GM23248 (cell line): ENCODE measurements around the gene MAPK11. TPM values are rescaled to one million over a fixed set of nuclear protein-coding genes. Genes with fewer than 3 reads are reported as not detected.

Experiments used
- DNase-seq: peaks from one replicate; pipeline ENCODE4 v3.0.0-alpha.2; 2015
- H2AFZ ChIP-seq: fragments of 200-600 bp; sonication (generic); 2 replicates; pipeline ENCODE4 v1.6.1; 2016; ENCODE audit warnings: antibody characterized with exemption
- H3F3A ChIP-seq: fragments of 200-600 bp; sonication (generic); 2 replicates; pipeline ENCODE4 v1.6.1; 2016; ENCODE audit warnings: mild to moderate bottlenecking, antibody characterized with exemption, mixed run types; ENCODE audit not compliant: insufficient read depth
- H3K27ac ChIP-seq: fragments of 200-600 bp; sonication (generic); 2 replicates; pipeline ENCODE4 v1.5.1; 2016; ENCODE audit warnings: mild to moderate bottlenecking
- H3K27me3 ChIP-seq: fragments of 200-600 bp; sonication (generic); replicated peaks from 2 replicates; pipeline ENCODE4 v1.6.1; 2016; ENCODE audit warnings: mild to moderate bottlenecking; ENCODE audit not compliant: insufficient read depth
- H3K36me3 ChIP-seq: fragments of 200-600 bp; sonication (generic); 2 replicates; pipeline ENCODE4 v1.6.1; 2016; ENCODE audit warnings: low read depth, mild to moderate bottlenecking
- H3K4me1 ChIP-seq: fragments of 200-600 bp; sonication (generic); 2 replicates; pipeline ENCODE4 v1.6.1; 2016; ENCODE audit warnings: mild to moderate bottlenecking; ENCODE audit not compliant: insufficient read depth
- H3K4me2 ChIP-seq: fragments of 200-600 bp; sonication (generic); one replicate; pipeline ENCODE4 v1.6.1; 2016; ENCODE audit warnings: mild to moderate bottlenecking; ENCODE audit not compliant: unreplicated experiment
- H3K4me3 ChIP-seq: fragments of 200-600 bp; sonication (generic); 2 replicates; pipeline ENCODE4 v1.5.1; 2016; ENCODE audit warnings: mild to moderate bottlenecking
- H3K79me2 ChIP-seq: fragments of 200-600 bp; sonication (generic); 2 replicates; pipeline ENCODE4 v1.6.1; 2016; ENCODE audit warnings: mild to moderate bottlenecking; ENCODE audit not compliant: insufficient read depth
- H3K9ac ChIP-seq: fragments of 200-600 bp; sonication (generic); 2 replicates; pipeline ENCODE4 v1.6.1; 2016; ENCODE audit warnings: mild to moderate bottlenecking
- H3K9me2 ChIP-seq: fragments of 200-600 bp; sonication (generic); 2 replicates; pipeline ENCODE4 v1.6.1; 2016; ENCODE audit warnings: mixed run types, mild to moderate bottlenecking, moderate library complexity; ENCODE audit not compliant: insufficient read depth
- H3K9me3 ChIP-seq: fragments of 200-600 bp; sonication (generic); one replicate; pipeline ENCODE4 v1.6.1; 2017; ENCODE audit warnings: low read depth
- H4K20me1 ChIP-seq: fragments of 200-600 bp; sonication (generic); 2 replicates; pipeline ENCODE4 v1.6.0; 2016; ENCODE audit not compliant: insufficient read depth
- EZH2 ChIP-seq: fragments of 200-600 bp; sonication (generic); IDR thresholded peaks from 2 replicates; pipeline ENCODE4 v1.6.1; 2018; ENCODE audit warnings: antibody characterized with exemption, mild to moderate bottlenecking; ENCODE audit not compliant: insufficient read depth, poor library complexity, severe bottlenecking
- EZH2phosphoT487 ChIP-seq: fragments of 200-600 bp; sonication (generic); IDR thresholded peaks from 2 replicates; pipeline ENCODE4 v1.6.1; 2018; ENCODE audit warnings: antibody characterized with exemption, moderate library complexity, mild to moderate bottlenecking, low read depth; ENCODE audit not compliant: insufficient read depth
- WGBS, 2 experiments: methylation state at CpG; one replicate each; pipeline ENCODE4 v1.1.6; 2015 to 2017; ENCODE audit warnings: low lambda C conversion rate in 2 of 2, low coverage in 1 of 2; ENCODE audit errors: missing lambda C conversion rate in 2 of 2; 5-methylcytosine and 5-hydroxymethylcytosine counted together
- in situ Hi-C: fragments of 300-500 bp; cut with MboI; formaldehyde crosslinking; loops from 2 replicates; pipeline ENCODE4 v1.15.0; 2020
- polyA plus RNA-seq: library from polyadenylated mRNA; unstranded; fragments of >200 nt; fragmentation: Nextera tagmentation; extraction: Ambion mirVana; gene quantifications from 2 replicates; pipeline ENCODE4 v1.2.1, GENCODE V29; 2016
- total RNA-seq: library from RNA; depleted of rRNA; stranded (reverse); fragments of >200 nt; shearing (Covaris generic); gene quantifications from 2 replicates; pipeline ENCODE4 v1.2.3, GENCODE V29; 2014

Gene MAPK11
- total and polyA plus RNA-seq, 2 experiments from 2014 or later, result 1.2 to 9.8 TPM

GRCh38 chr22:50236731-50237409 lies 33.3 kb downstream of the MAPK11 start:
- 65 to 74% methylated on average over 10 to 11 of the region's 11 CpGs for WGBS, 2 experiments
- peaks cover 6% of the 10 kb centered on the region; the same call in 1 of the 2 replicates for H3K4me1 ChIP-seq
- no peaks in the 10 kb centered on the region for H3K27me3 ChIP-seq
- no peaks in the 10 kb centered on the region for H3K9me2 ChIP-seq
- TF ChIP-seq EZH2phosphoT487, result no peak
- TF ChIP-seq EZH2, result no peak
- no peaks in the 10 kb centered on the region for H3F3A ChIP-seq
- in situ Hi-C loops, result no loop called here
- no peaks in the 10 kb centered on the region for H4K20me1 ChIP-seq
- H3K4me2 ChIP-seq, result no peak overlapping the region
- H3K27ac ChIP-seq, result no peak overlapping the region
- peak; percentile 36 for DNase-seq
- peaks cover 71% of the 10 kb centered on the region for H3K79me2 ChIP-seq
- no peaks in the 10 kb centered on the region for H3K36me3 ChIP-seq
- H3K9ac ChIP-seq, result no peak overlapping the region
- no peak overlapping the region for H2AFZ ChIP-seq
- no peaks in the 10 kb centered on the region for H3K9me3 ChIP-seq
- no peak overlapping the region for H3K4me3 ChIP-seq

GRCh38 chr22:50233223-50233622 lies 37.0 kb downstream of the MAPK11 start:
- H3K4me3 ChIP-seq, result no peak overlapping the region
- no peak overlapping the region for H3K9ac ChIP-seq
- no peak for TF ChIP-seq EZH2
- TF ChIP-seq EZH2phosphoT487, result no peak
- H3K27me3 ChIP-seq, result no peaks in the 10 kb centered on the region
- H3K79me2 ChIP-seq, result peaks cover 39% of the 10 kb centered on the region
- H3K36me3 ChIP-seq, result no peaks in the 10 kb centered on the region
- H3K4me1 ChIP-seq, result no peaks in the 10 kb centered on the region
- in situ Hi-C loops, result no loop called here
- no peaks in the 10 kb centered on the region for H3K9me3 ChIP-seq
- DNase-seq, result no peak
- no peak overlapping the region for H3K27ac ChIP-seq
- WGBS, 2 experiments, result 91% methylated on average over 18 of the region's 18 CpGs
- H3K9me2 ChIP-seq, result no peaks in the 10 kb centered on the region
- no peak overlapping the region for H3K4me2 ChIP-seq
- no peak overlapping the region for H2AFZ ChIP-seq
- no peaks in the 10 kb centered on the region for H3F3A ChIP-seq
- H4K20me1 ChIP-seq, result no peaks in the 10 kb centered on the region

- H3K27me3 ChIP-seq, result no peaks in the 10 kb centered on the region
- no peak overlapping the region for H3K27ac ChIP-seq
- H3K36me3 ChIP-seq, result no peaks in the 10 kb centered on the region
- no peak overlapping the region for H3K9ac ChIP-seq
- WGBS, 2 experiments, result 88 to 89% methylated on average over 20 of the region's 20 CpGs
- DNase-seq, result no peak
- H4K20me1 ChIP-seq, result no peaks in the 10 kb centered on the region
- no peak overlapping the region for H3K4me2 ChIP-seq
- no peak overlapping the region for H2AFZ ChIP-seq
- in situ Hi-C loops, result no loop called here
- TF ChIP-seq EZH2 (no peak), EZH2phosphoT487 (no peak)
- H3F3A ChIP-seq, result no peaks in the 10 kb centered on the region
- no peaks in the 10 kb centered on the region for H3K9me3 ChIP-seq
- no peak overlapping the region for H3K4me3 ChIP-seq
- H3K79me2 ChIP-seq, result peaks cover 35% of the 10 kb centered on the region
- H3K9me2 ChIP-seq, result no peaks in the 10 kb centered on the region
- no peaks in the 10 kb centered on the region for H3K4me1 ChIP-seq
These were observed 37.6 kb downstream of the MAPK11 start for GRCh38 chr22:50232481-50233151.

GRCh38 chr22:50229370-50229769 lies 40.8 kb downstream of the MAPK11 start:
- no peak for DNase-seq
- 87 to 93% methylated on average over 16 of the region's 16 CpGs for WGBS, 2 experiments
- no peak overlapping the region for H3K4me2 ChIP-seq
- H2AFZ ChIP-seq, result no peak overlapping the region
- no peak overlapping the region for H3K9ac ChIP-seq
- H3K4me3 ChIP-seq, result no peak overlapping the region
- H3K36me3 ChIP-seq, result no peaks in the 10 kb centered on the region; the same call in 1 of the 2 replicates
- no peak overlapping the region for H3K27ac ChIP-seq
- H3K4me1 ChIP-seq, result no peaks in the 10 kb centered on the region
- H3K27me3 ChIP-seq, result no peaks in the 10 kb centered on the region
- peaks cover 5% of the 10 kb centered on the region; the same call in 1 of the 2 replicates for H3K79me2 ChIP-seq
- no peaks in the 10 kb centered on the region for H3K9me2 ChIP-seq
- no peaks in the 10 kb centered on the region for H3K9me3 ChIP-seq
- in situ Hi-C loops, result no loop called here
- TF ChIP-seq EZH2 (no peak), EZH2phosphoT487 (no peak)
- no peaks in the 10 kb centered on the region for H3F3A ChIP-seq
- H4K20me1 ChIP-seq, result no peaks in the 10 kb centered on the region
